HT-29 (cell line): ENCODE data around the gene DCTN2. TPM values are rescaled to one million over a fixed set of nuclear protein-coding genes. Genes with fewer than 3 reads are reported as not detected.
"Not testable (repeated sequence)": the region's sequence is repeated elsewhere in the genome, so short reads cannot be mapped to it uniquely, and the experiment has no call there.

ENCODE experiments used
- DNase-seq: peaks from one replicate; pipeline ENCODE4 v3.0.0-alpha.2; 2015; ENCODE audit warnings: low spot score
- total RNA-seq: library from RNA; depleted of rRNA; stranded (reverse); fragments of >200 nt; shearing (Covaris generic); gene quantifications from 2 replicates; pipeline ENCODE4 v1.2.3, GENCODE V29; 2014

DCTN2 gene
- total RNA-seq, 1 experiment from 2014 or later, result 62.3 TPM

GRCh38 chr12:57577981-57578758, 31.2 kb upstream of the DCTN2 start:
- DNase-seq, result no peak

GRCh38 chr12:57576613-57577160, 29.7 kb upstream of the DCTN2 start:
- DNase-seq, result no peak

GRCh38 chr12:57575771-57576612, 29.0 kb upstream of the DCTN2 start:
- no peak for DNase-seq

- DNase-seq, result no peak
Measured at GRCh38 chr12:57574795-57575194, 27.8 kb upstream of the DCTN2 start.

- no peak for DNase-seq
Measured at GRCh38 chr12:57571926-57572762, 25.2 kb upstream of the DCTN2 start.

GRCh38 chr12:57570438-57570837, 23.4 kb upstream of the DCTN2 start:
- not testable (repeated sequence) for DNase-seq

GRCh38 chr12:57569858-57570257, 22.9 kb upstream of the DCTN2 start:
- DNase-seq, result no peak

- DNase-seq, result no peak
Measured at GRCh38 chr12:57568838-57569237, 21.8 kb upstream of the DCTN2 start.

GRCh38 chr12:57564178-57564740, 17.3 kb upstream of the DCTN2 start:
- no peak for DNase-seq

- no peak for DNase-seq
Measured at GRCh38 chr12:57563358-57563757, 16.4 kb upstream of the DCTN2 start.

GRCh38 chr12:57561117-57561516, 14.1 kb upstream of the DCTN2 start:
- DNase-seq, result not testable (repeated sequence)

- no peak for DNase-seq
Measured at GRCh38 chr12:57560516-57560915, 13.5 kb upstream of the DCTN2 start.

- DNase-seq, result no peak
Measured at GRCh38 chr12:57558864-57559263, 11.9 kb upstream of the DCTN2 start.

- no peak for DNase-seq
Measured at GRCh38 chr12:57554897-57555296, 7.9 kb upstream of the DCTN2 start.

GRCh38 chr12:57554453-57554852, 7.5 kb upstream of the DCTN2 start:
- DNase-seq, result no peak

GRCh38 chr12:57553343-57554202, 6.6 kb upstream of the DCTN2 start:
- DNase-seq, result no peak

- no peak for DNase-seq
Measured at GRCh38 chr12:57552835-57553313, 5.9 kb upstream of the DCTN2 start.

GRCh38 chr12:57552306-57552651, 5.3 kb upstream of the DCTN2 start:
- DNase-seq, result no peak

GRCh38 chr12:57551637-57552305, 4.8 kb upstream of the DCTN2 start:
- no peak for DNase-seq
